Occipital lobe (tissue), 3 donors: Measurements from ENCODE around the gene CHAMP1. TPM values are rescaled to one million over a fixed set of nuclear protein-coding genes. Genes with fewer than 3 reads are reported as not detected.
"Not testable (repeated sequence)": the region's sequence is repeated elsewhere in the genome, so short reads cannot be mapped to it uniquely, and the experiment has no call there.

Source experiments
- DNase-seq: peaks from one replicate; lab custom pipeline; 2025; lab: John Stamatoyannopoulos, UW
- small RNA-seq: library from RNA; depleted of rRNA; stranded (forward); fragments of <200 nt; gene quantifications from one replicate; pipeline ENCODE3, GENCODE V24; 2014
- total RNA-seq: library from RNA; depleted of rRNA; stranded (reverse); fragments of >200 nt; gene quantifications from one replicate; pipeline ENCODE4 v1.2.3, GENCODE V29; 2014

Gene CHAMP1
- total RNA-seq, 1 donor from 2014 or later = 7.8 TPM

DNA sequence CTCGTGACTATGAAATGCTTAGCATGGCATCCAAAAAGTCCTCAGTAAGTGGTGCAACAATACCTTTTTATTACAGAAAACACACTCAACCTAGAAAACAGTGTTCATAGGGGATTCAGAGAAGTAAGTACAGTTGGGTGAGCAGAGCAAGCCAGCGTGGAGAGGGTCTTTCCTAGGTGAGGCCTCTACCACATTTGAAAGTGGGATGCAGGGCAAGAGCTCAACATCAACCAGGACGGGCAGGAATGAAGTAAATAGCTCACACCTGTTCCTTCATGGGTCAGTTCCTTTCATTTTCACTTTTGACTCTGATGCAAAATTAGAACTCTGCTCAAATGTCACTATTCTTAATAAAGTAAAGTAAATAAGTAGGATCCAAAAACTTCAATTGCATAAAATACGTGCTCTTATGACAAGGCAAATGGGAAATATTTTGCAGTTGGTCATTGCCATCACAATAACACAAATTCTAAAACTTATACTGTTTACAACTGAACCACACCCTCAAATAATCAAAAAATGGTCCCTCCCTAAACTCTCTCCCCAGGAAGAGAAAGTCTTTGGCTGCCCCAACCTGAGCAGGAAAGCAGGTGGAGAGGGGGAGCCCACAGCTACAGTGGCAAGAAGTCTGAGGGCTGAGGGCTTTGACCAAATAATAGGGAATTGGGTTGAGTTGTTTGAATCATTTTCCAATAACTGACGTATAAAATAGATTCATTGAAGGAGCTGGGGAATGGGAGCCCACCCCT, 20.2 kb downstream of the CHAMP1 start:
- no peak for DNase-seq

DNA sequence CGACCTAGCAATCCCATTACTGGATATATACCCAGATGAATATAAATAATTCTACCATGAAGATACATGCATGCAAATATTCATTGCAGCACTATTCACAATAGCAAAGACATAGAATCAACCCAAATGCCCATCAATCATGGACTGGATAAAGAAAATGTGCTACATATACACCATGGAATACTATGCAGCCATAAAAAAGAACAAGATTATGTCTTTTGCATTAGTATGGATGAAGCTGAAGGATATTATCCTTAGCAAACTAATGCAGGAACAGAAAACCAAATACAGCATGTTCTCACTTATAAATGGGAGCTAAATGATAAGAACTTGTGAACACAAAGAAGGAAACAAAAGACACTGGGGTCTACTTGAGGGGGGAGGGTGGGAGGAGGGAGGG, 22.2 kb downstream of the CHAMP1 start:
- DNase-seq = not testable (repeated sequence)

- DNase-seq = no peak
Observed at GRCh38 chr13:114338959-114339358, 24.7 kb downstream of the CHAMP1 start.

DNA sequence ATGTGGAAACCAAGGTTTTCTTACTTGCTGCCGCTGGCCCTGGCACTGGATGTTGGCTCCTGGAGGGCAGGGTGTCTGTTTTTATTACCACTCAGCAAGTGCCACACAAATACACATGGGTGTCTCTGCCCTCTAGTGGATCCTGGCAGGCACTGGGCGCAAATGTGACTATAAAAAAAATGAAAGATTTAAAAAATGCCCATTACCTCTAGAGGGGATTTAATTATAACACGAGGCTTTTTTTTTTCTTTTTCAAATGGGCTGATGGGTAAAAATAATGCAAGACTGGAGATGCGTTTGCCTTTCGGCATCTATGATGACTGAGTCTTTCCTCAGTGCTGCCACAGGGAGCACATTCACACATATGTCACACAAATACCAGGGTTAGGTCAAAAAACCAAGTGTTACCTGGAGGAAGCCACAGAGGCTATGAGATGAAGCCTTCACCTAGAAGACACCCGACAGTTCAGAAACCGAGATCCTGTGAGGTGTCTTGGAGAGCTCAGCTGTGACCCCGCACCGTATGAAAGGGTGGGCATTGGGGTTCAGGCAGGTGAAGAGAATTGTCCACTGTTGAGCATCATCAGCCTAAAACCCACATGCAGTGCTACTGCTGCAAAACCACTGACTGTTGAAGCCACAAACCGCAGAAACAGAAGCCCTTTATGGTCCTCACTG, 25.7 kb downstream of the CHAMP1 start:
- no peak for DNase-seq

- no peak for DNase-seq
Observed at GRCh38 chr13:114341003-114341777, 26.9 kb downstream of the CHAMP1 start.

- DNase-seq = not testable (repeated sequence)
Observed at GRCh38 chr13:114347256-114347655, 33.0 kb downstream of the CHAMP1 start.

DNA sequence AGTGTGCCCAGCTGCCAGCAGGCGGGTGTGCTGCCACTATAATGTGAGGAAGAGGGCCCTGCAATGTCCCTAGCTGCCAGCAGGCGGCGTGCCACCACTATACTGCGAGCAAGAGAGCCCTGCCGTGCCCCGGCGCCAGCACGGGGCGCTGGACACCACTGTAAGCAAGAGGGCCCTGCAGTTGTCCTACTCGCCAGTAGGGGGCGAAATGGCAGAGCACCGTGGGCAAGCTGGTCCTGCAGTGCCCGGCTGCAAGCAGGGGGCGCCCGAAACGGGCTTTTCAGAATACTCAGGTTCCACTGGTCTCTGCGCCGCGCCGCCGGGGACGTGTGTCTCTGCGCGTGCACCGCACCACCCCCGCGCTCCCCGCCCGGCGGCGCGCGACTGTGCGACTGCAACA, 38.5 kb downstream of the CHAMP1 start:
- not testable (repeated sequence) for DNase-seq

- DNase-seq = not testable (repeated sequence)
Observed at GRCh38 chr13:114353382-114353781, 39.1 kb downstream of the CHAMP1 start.

Small RNAs within 50 kb of the gene (small RNA-seq; reads per million reads assigned to genes)
- not detected for gene MIR4502

Other genes starting within 250 kb of the CHAMP1 start
- gene RASA3, start 181.9 kb upstream of the CHAMP1 start, total RNA-seq = 14.2 TPM
- not detected for gene CFAP97D2, start 135.2 kb upstream of the CHAMP1 start, total RNA-seq
- gene CDC16, start 79.6 kb upstream of the CHAMP1 start, total RNA-seq = 49.4 TPM
- 53.0 TPM for gene UPF3A, start 32.9 kb upstream of the CHAMP1 start, total RNA-seq